Astrocyte (in vitro differentiated cells and primary cell): ENCODE results near the gene NCEH1. TPM values are rescaled to one million over a fixed set of nuclear protein-coding genes. Genes with fewer than 3 reads are reported as not detected.
"Not testable (repeated sequence)": the region's sequence is repeated elsewhere in the genome, so short reads cannot be mapped to it uniquely, and the experiment has no call there.

ENCODE experiments used
- DNase-seq: peaks from one replicate; pipeline ENCODE4 v3.0.0-alpha.2; 2010; ENCODE audit warnings: low read depth
- FAIRE-seq: peaks from 2 replicates; lab custom pipeline; 2011; peaks lifted over from hg19 to GRCh38; lab: Jason Lieb, UNC
- H2AFZ ChIP-seq: 2 replicates; pipeline ENCODE4 v1.6.0; 2012; ENCODE audit warnings: low read depth, low read length, inconsistent platforms
- H3K27ac ChIP-seq: 2 replicates; pipeline ENCODE4 v1.5.1; 2011; ENCODE audit warnings: low read depth, low read length, inconsistent platforms
- H3K27me3 ChIP-seq: 2 replicates; pipeline ENCODE4 v1.6.0; 2011; ENCODE audit warnings: low read length, inconsistent platforms; ENCODE audit not compliant: insufficient read depth
- H3K36me3 ChIP-seq: 2 replicates; pipeline ENCODE4 v1.5.1; 2011; ENCODE audit warnings: low read length, inconsistent platforms; ENCODE audit not compliant: insufficient read depth
- H3K4me1 ChIP-seq: 2 replicates; pipeline ENCODE4 v1.5.1; 2011; ENCODE audit warnings: low read length, inconsistent platforms; ENCODE audit not compliant: insufficient read depth
- H3K4me2 ChIP-seq: 2 replicates; pipeline ENCODE4 v1.6.0; 2012; ENCODE audit warnings: low read length, inconsistent platforms
- H3K4me3 ChIP-seq: 2 replicates; pipeline ENCODE4 v1.5.1; 2011; ENCODE audit warnings: low read depth, mild to moderate bottlenecking, low read length, inconsistent platforms; ENCODE audit not compliant: insufficient read depth
- H3K79me2 ChIP-seq: 2 replicates; pipeline ENCODE4 v1.6.0; 2012; ENCODE audit warnings: mild to moderate bottlenecking, low read length, inconsistent platforms; ENCODE audit not compliant: insufficient read depth
- H3K9ac ChIP-seq: 2 replicates; pipeline ENCODE4 v1.6.0; 2012; ENCODE audit warnings: mild to moderate bottlenecking, low read length, inconsistent platforms
- H3K9me3 ChIP-seq: 2 replicates; pipeline ENCODE4 v1.5.1; 2012; ENCODE audit warnings: low read depth, mild to moderate bottlenecking, low read length, inconsistent platforms; ENCODE audit not compliant: insufficient read depth
- H4K20me1 ChIP-seq: 2 replicates; pipeline ENCODE4 v1.6.0; 2012; ENCODE audit warnings: low read length, inconsistent platforms; ENCODE audit not compliant: insufficient read depth
- H3K27ac Mint-ChIP-seq: one replicate; pipeline ENCODE4 v1.8.0; 2021; ENCODE audit warnings: mild to moderate bottlenecking, mixed read lengths; ENCODE audit not compliant: unreplicated experiment
- H3K27me3 Mint-ChIP-seq: one replicate; pipeline ENCODE4 v1.8.0; 2021; ENCODE audit warnings: low read depth, mixed read lengths; ENCODE audit not compliant: unreplicated experiment
- H3K36me3 Mint-ChIP-seq: one replicate; pipeline ENCODE4 v1.8.0; 2021; ENCODE audit warnings: low read depth, mixed read lengths; ENCODE audit not compliant: unreplicated experiment
- H3K4me1 Mint-ChIP-seq: one replicate; pipeline ENCODE4 v1.8.0; 2021; ENCODE audit warnings: low read depth, mixed read lengths; ENCODE audit not compliant: unreplicated experiment
- H3K4me3 Mint-ChIP-seq: one replicate; pipeline ENCODE4 v1.8.0; 2021; ENCODE audit warnings: mild to moderate bottlenecking, moderate library complexity, mixed read lengths; ENCODE audit not compliant: unreplicated experiment
- H3K9me3 Mint-ChIP-seq: one replicate; pipeline ENCODE4 v1.8.0; 2021; ENCODE audit warnings: mild to moderate bottlenecking, mixed read lengths; ENCODE audit not compliant: unreplicated experiment
- EZH2 ChIP-seq: IDR thresholded peaks from 2 replicates; pipeline ENCODE4 v1.6.1; 2012; ENCODE audit warnings: mild to moderate bottlenecking, low read length, inconsistent platforms; ENCODE audit not compliant: insufficient read depth
- total RNA-seq: library from RNA; stranded (reverse); gene quantifications from 2 replicates; pipeline ENCODE4 v1.2.1, GENCODE V29; 2021
- TF ChIP-seq, protein P1 (sequence below): IDR thresholded peaks from 2 replicates; pipeline ENCODE4 v1.5.1; 2011; ENCODE audit warnings: low read depth, mild to moderate bottlenecking, inconsistent platforms, low read length, moderate library complexity; ENCODE audit not compliant: insufficient read depth

Gene NCEH1
- total RNA-seq, 1 donor from 2014 or later: 14.1 TPM

DNA sequence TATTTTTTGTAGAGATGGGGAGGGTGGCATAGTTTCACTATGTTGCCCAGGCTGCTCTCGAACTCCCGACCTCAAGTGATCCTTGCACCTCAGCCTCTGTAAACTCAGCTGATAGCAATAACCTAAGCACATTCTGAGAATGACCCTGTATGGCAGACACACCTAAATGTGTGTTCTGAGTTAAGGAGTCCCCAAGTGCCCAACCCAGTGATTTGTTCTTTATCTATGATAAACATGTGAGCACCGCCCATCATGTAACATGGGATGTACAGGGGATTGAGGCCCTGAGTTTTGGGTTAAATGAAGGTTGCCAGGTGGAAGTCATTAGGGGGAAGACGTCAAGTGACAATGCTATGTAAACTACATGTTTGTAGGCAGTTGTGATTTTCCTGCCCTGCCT, 5.7 kb downstream of the NCEH1 start:
- DNase-seq (no peak), FAIRE-seq (no peak)
- Mint-ChIP-seq H3K27me3 (no peaks in the 10 kb centered on the region), H3K27ac (no peak overlapping the region), H3K36me3 (no peaks in the 10 kb centered on the region), H3K4me3 (no peak overlapping the region), H3K9me3 (no peaks in the 10 kb centered on the region), H3K4me1 (peaks cover 8% of the 10 kb centered on the region)
- H3K27me3 ChIP-seq: no peaks in the 10 kb centered on the region
- H3K9ac ChIP-seq: no peak overlapping the region
- no peak overlapping the region for H3K4me3 ChIP-seq
- H3K27ac ChIP-seq: no peak overlapping the region
- peaks cover 13% of the 10 kb centered on the region for H3K4me1 ChIP-seq
- TF ChIP-seq, protein P1, sequence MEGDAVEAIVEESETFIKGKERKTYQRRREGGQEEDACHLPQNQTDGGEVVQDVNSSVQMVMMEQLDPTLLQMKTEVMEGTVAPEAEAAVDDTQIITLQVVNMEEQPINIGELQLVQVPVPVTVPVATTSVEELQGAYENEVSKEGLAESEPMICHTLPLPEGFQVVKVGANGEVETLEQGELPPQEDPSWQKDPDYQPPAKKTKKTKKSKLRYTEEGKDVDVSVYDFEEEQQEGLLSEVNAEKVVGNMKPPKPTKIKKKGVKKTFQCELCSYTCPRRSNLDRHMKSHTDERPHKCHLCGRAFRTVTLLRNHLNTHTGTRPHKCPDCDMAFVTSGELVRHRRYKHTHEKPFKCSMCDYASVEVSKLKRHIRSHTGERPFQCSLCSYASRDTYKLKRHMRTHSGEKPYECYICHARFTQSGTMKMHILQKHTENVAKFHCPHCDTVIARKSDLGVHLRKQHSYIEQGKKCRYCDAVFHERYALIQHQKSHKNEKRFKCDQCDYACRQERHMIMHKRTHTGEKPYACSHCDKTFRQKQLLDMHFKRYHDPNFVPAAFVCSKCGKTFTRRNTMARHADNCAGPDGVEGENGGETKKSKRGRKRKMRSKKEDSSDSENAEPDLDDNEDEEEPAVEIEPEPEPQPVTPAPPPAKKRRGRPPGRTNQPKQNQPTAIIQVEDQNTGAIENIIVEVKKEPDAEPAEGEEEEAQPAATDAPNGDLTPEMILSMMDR: no peak
- TF ChIP-seq EZH2: no peak
- no peaks in the 10 kb centered on the region for H3K36me3 ChIP-seq
- peaks cover 40% of the 10 kb centered on the region for H4K20me1 ChIP-seq
- H2AFZ ChIP-seq: no peak overlapping the region
- H3K9me3 ChIP-seq: no peaks in the 10 kb centered on the region
- no peak overlapping the region for H3K4me2 ChIP-seq
- peaks cover 94% of the 10 kb centered on the region for H3K79me2 ChIP-seq

DNA sequence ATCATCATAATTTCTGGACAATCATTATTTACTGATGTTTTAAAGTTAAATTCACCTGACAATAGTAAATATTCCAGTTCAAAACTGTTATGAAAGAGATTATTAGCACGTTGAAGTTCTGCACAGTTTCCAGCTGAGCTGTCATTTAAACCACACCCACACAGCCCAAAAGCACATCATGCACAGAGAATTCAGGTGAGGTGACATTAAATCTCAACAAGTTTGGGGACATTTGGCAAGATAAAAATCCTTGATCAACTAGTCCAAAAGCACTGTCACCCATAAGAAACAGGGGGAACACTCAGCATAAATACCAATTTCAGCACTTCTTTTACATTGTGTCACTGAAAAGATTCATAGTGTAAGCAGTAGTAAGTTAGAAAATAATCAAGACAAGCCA, 6.9 kb downstream of the NCEH1 start:
- no peak for FAIRE-seq
- H3K27ac Mint-ChIP-seq: no peak overlapping the region
- peaks cover 94% of the 10 kb centered on the region for H3K79me2 ChIP-seq

DNA sequence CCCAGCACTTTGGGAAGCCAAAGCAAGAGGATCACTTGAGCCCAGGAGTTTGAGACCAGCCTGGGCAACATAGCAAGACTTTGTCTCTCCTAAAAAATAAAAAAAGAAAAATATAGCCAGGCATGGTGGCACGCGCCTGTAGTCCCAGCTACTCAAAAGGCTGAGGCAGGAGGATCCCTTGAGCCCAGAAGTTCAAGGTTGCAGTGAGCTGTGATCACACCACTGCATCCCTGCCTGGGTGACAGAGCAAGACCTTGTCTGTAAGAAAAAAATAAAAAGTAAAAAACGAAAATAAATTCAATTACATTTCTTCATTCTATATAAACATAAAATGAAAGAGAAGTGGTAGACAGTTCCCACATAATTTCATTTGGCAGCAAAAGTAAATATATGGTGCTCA, 8.1 kb downstream of the NCEH1 start:
- Histone ChIP-seq H4K20me1 (peaks cover 47% of the 10 kb centered on the region), H3K79me2 (peaks cover 91% of the 10 kb centered on the region)
- FAIRE-seq, H3K9ac ChIP-seq, DNase-seq, H3K9me3 Mint-ChIP-seq, H3K27ac Mint-ChIP-seq, H3K4me1 Mint-ChIP-seq, H3K27me3 ChIP-seq, H3K4me1 ChIP-seq, H3K27me3 Mint-ChIP-seq, H3K36me3 ChIP-seq, H3K4me2 ChIP-seq, H3K27ac ChIP-seq, H3K9me3 ChIP-seq, H3K36me3 Mint-ChIP-seq, H3K4me3 Mint-ChIP-seq, H3K4me3 ChIP-seq, H2AFZ ChIP-seq: not testable (repeated sequence)

More for the DNA sequence above, 6.9 kb downstream of the NCEH1 start:
- DNase-seq: no peak
- H3K4me1 ChIP-seq: peaks cover 3% of the 10 kb centered on the region
- Mint-ChIP-seq H3K36me3 (no peaks in the 10 kb centered on the region), H3K4me1 (no peaks in the 10 kb centered on the region), H3K27me3 (no peaks in the 10 kb centered on the region), H3K4me3 (no peak overlapping the region), H3K9me3 (no peaks in the 10 kb centered on the region)
- TF ChIP-seq, protein P1: no peak
- TF ChIP-seq EZH2: no peak
- peaks cover 40% of the 10 kb centered on the region for H4K20me1 ChIP-seq
- no peak overlapping the region for H3K4me2 ChIP-seq
- H2AFZ ChIP-seq: no peak overlapping the region
- H3K4me3 ChIP-seq: no peak overlapping the region
- H3K9me3 ChIP-seq: no peaks in the 10 kb centered on the region
- no peak overlapping the region for H3K9ac ChIP-seq
- H3K27me3 ChIP-seq: no peaks in the 10 kb centered on the region
- no peak overlapping the region for H3K27ac ChIP-seq
- no peaks in the 10 kb centered on the region for H3K36me3 ChIP-seq
